Measurements from ENCODE around the gene PRRC2B. TPM values are rescaled to one million over a fixed set of nuclear protein-coding genes. Genes with fewer than 3 reads are reported as not detected.

Gene PRRC2B
- total RNA-seq, 1 donor from 2014 or later = 60.4 TPM

GRCh38 chr9:131516930-131517329 is 123.0 kb downstream of the PRRC2B start:
- no peak for DNase-seq (ENCODE audit: low spot score)

- peak; percentile 73 for DNase-seq (ENCODE audit: low spot score)
Observed at GRCh38 chr9:131517761-131518190, 123.9 kb downstream of the PRRC2B start.

- no peak for DNase-seq (ENCODE audit: low spot score)
Observed at GRCh38 chr9:131518553-131518952, 124.7 kb downstream of the PRRC2B start.

- no peak for DNase-seq (ENCODE audit: low spot score)
Observed at GRCh38 chr9:131520503-131520902, 126.6 kb downstream of the PRRC2B start.

GRCh38 chr9:131521203-131521602 is 127.3 kb downstream of the PRRC2B start:
- no peak for DNase-seq (ENCODE audit: low spot score)

- DNase-seq (ENCODE audit: low spot score) = no peak
Observed at GRCh38 chr9:131521822-131522221, 127.9 kb downstream of the PRRC2B start.

- no peak for DNase-seq (ENCODE audit: low spot score)
Observed at GRCh38 chr9:131522257-131523085, 128.6 kb downstream of the PRRC2B start.

- no peak for DNase-seq (ENCODE audit: low spot score)
Observed at GRCh38 chr9:131523086-131523388, 129.2 kb downstream of the PRRC2B start.

- DNase-seq (ENCODE audit: low spot score) = no peak
Observed at GRCh38 chr9:131523451-131524435, 129.9 kb downstream of the PRRC2B start.

- DNase-seq (ENCODE audit: low spot score) = no peak
Observed at GRCh38 chr9:131524665-131525315, 130.9 kb downstream of the PRRC2B start.

GRCh38 chr9:131525643-131526565 is 132.0 kb downstream of the PRRC2B start:
- no peak for DNase-seq (ENCODE audit: low spot score)

- no peak for DNase-seq (ENCODE audit: low spot score)
Observed at GRCh38 chr9:131528186-131528585, 134.3 kb downstream of the PRRC2B start.

GRCh38 chr9:131528886-131529505 is 135.1 kb downstream of the PRRC2B start:
- no peak for DNase-seq (ENCODE audit: low spot score)

GRCh38 chr9:131529597-131530545 is 136.0 kb downstream of the PRRC2B start:
- no peak for DNase-seq (ENCODE audit: low spot score)

- peak; percentile 21 for DNase-seq (ENCODE audit: low spot score)
Observed at GRCh38 chr9:131530546-131530919, 136.6 kb downstream of the PRRC2B start.

GRCh38 chr9:131530920-131531832 is 137.3 kb downstream of the PRRC2B start, which contains the start of gene UCK1:
UCK1 (minus strand) TSS chr9:131531263; CDS start chr9:131531174, 89 bp downstream.
- peak; percentile 87 for DNase-seq (ENCODE audit: low spot score)

- DNase-seq (ENCODE audit: low spot score) = no peak
Observed at GRCh38 chr9:131534721-131535237, 140.9 kb downstream of the PRRC2B start.

- no peak for DNase-seq (ENCODE audit: low spot score)
Observed at GRCh38 chr9:131537946-131538345, 144.1 kb downstream of the PRRC2B start.
